ENCODE data around the gene RPA1. TPM values are rescaled to one million over a fixed set of nuclear protein-coding genes. Genes with fewer than 3 reads are reported as not detected.

Gene RPA1
- total and polyA plus RNA-seq, 10 of the 15 experiments (the other 5 are each of a cell fraction or from before 2014, with no cell fraction given) = 35.9 to 198 (median 71.2) TPM

- no peak overlapping the region for H2AFZ ChIP-seq (ENCODE audit: control insufficient read depth, low read depth, low read length)
- ChIA-PET RAD21 (ENCODE audit: unreplicated experiment) (interaction anchor here (0.7 kb wide), 1 partner anchor 357 kb away, joined by 3 read pairs; no protein-coding TSS in a partner anchor), CTCF (interaction anchor here (0.6 to 12.9 kb wide), 3 partner anchors 60 to 143 kb away, joined by 4 to 232 read pairs (median 6); no protein-coding TSS in a partner anchor), POLR2A (no interaction called here), SMC1A (ENCODE audit: uncharacterized antibody, unreplicated experiment) (interaction anchor here (1.0 to 2.5 kb wide), 3 partner anchors 20 to 144 kb away, joined by 4 to 9 read pairs (median 5); no protein-coding TSS in a partner anchor)
- H3K27me3 ChIP-seq (replicated peaks in 1 of 2; ENCODE audit: control insufficient read depth in 2 of 2, insufficient read depth in 2 of 2, low read length in 1 of 2) = no peaks in the 10 kb centered on the region
- H3K4me2 ChIP-seq (ENCODE audit: control insufficient read depth, insufficient read depth) = no peak overlapping the region
- ATAC-seq (no peak), DNase-seq (ENCODE audit: low read depth, low spot score) (no peak), FAIRE-seq (no peak)
- no peaks in the 10 kb centered on the region for H3K79me2 ChIP-seq (ENCODE audit: control insufficient read depth, insufficient read depth, low read length)
- no peaks in the 10 kb centered on the region for H3K4me1 ChIP-seq (ENCODE audit: control insufficient read depth, insufficient read depth, low read length)
- H4K20me1 ChIP-seq (ENCODE audit: control insufficient read depth, insufficient read depth) = no peaks in the 10 kb centered on the region
- over 99% methylated on average over 16 of the region's 16 CpGs for WGBS (ENCODE audit: insufficient coverage, insufficient replicate concordance, low lambda C conversion rate, missing lambda C conversion rate)
- no peak overlapping the region for H3K4me3 ChIP-seq
- no peaks in the 10 kb centered on the region for H3K9me3 ChIP-seq (replicated peaks; ENCODE audit: control insufficient read depth, insufficient read depth, low read length)
- peaks cover 4 to 9% of the 10 kb centered on the region in 2 experiments; a peak in 3 of 4 replicates for H3K36me3 ChIP-seq (ENCODE audit: control insufficient read depth in 2 of 2, insufficient read depth in 2 of 2, low read length in 1 of 2)
- BruUV-seq (replicated peaks) = no TSS peak
- in situ Hi-C loops (cut with MboI) (no loop called here), intact Hi-C loops (cut with micrococcal nuclease; ENCODE audit: unreplicated experiment) (no loop called here)
- no peak overlapping the region for H3K27ac ChIP-seq (ENCODE audit: control insufficient read depth, insufficient read depth)
- H3K9ac ChIP-seq (ENCODE audit: control insufficient read depth, insufficient read depth, low read length) = no peak overlapping the region
- no peak for TF ChIP-seq JUNB (IDR thresholded peaks at IDR 0.05)
- TF ChIP-seq MXI1 (IDR thresholded peaks at IDR 0.05; ENCODE audit: low read depth, low read length) = no peak
- TF ChIP-seq TCF3 (IDR thresholded peaks at IDR 0.05; ENCODE audit: borderline replicate concordance, insufficient read depth, low read depth, low read length) = no peak
- TF ChIP-seq SIX5 (IDR thresholded peaks at IDR 0.05; ENCODE audit: low read depth, low read length, severe bottlenecking) = no peak
- TF ChIP-seq EED (IDR thresholded peaks at IDR 0.05; ENCODE audit: low read depth) = no peak
- TF ChIP-seq EP300 (IDR thresholded peaks at IDR 0.05; ENCODE audit: borderline replicate concordance in 1 of 2, control insufficient read depth in 1 of 2, low read depth in 2 of 2, low read length in 2 of 2) = no peak
- TF ChIP-seq E4F1 (IDR thresholded peaks at IDR 0.05; ENCODE audit: borderline replicate concordance, partially characterized antibody) = no peak
- TF ChIP-seq MYB (IDR thresholded peaks at IDR 0.05; ENCODE audit: borderline replicate concordance, low read depth, low read length) = no peak
- no peak for TF ChIP-seq YY1 (IDR thresholded peaks at IDR 0.05; ENCODE audit: low read depth, low read length)
- no peak for TF ChIP-seq SRF (IDR thresholded peaks at IDR 0.05; ENCODE audit: low read depth in 2 of 2, low read length in 2 of 2)
- no peak for TF ChIP-seq SMC3 (IDR thresholded peaks at IDR 0.05; ENCODE audit: borderline replicate concordance, low read length)
- no peak for TF ChIP-seq POLR2A (IDR thresholded peaks at IDR 0.05; ENCODE audit: low read depth, low read length)
- no peak for TF ChIP-seq IRF5 (IDR thresholded peaks at IDR 0.05; ENCODE audit: borderline replicate concordance)
- TF ChIP-seq HDAC6 (IDR thresholded peaks at IDR 0.05; ENCODE audit: unreplicated experiment) = no peak
- no peak for TF ChIP-seq ATF3 (IDR thresholded peaks at IDR 0.05; ENCODE audit: borderline replicate concordance, extremely low read depth, low read depth, low read length)
Measured at GRCh38 chr17:1861391-1862010, 31.7 kb downstream of the RPA1 start.
